ENCODE measurements around the gene ATP6V0C. TPM values are rescaled to one million over a fixed set of nuclear protein-coding genes. Genes with fewer than 3 reads are reported as not detected.
A peak's percentile ranks its signal among the peaks of the same experiment; 100 is the strongest.
"Not testable (repeated sequence)": the region's sequence is repeated elsewhere in the genome, so short reads cannot be mapped to it uniquely, and the experiment has no call there.

The ATP6V0C gene
- total and polyA plus RNA-seq, 5 donors from 2014 or later, result 62.1 to 188 (median 73.9) TPM

DNA sequence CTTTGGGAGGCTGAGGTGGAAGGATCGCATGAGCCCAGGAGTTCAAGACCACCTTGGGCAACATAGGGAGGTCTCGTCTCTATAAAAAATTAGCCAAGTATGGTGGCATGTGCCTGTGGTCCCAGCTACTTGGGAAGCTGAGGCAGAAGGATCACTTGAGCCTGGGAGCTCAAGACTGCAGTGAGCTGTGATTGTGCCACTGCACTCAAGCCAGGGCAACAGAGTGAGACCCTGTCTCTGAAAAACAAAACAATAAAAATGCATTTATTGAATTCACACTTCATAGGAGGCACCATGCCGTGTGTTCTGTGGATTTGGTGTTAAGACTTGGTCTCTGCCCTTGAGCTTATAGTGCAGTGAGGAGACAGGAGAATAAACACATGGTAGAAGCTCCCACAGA lies 36.4 kb upstream of the ATP6V0C start:
- H3K9me3 ChIP-seq (ENCODE audit: control insufficient read depth in 2 of 2, low read length in 2 of 2), result no peaks in the 10 kb centered on the region
- Mint-ChIP-seq H3K36me3 (peaks cover 3% of the 10 kb centered on the region), H3K27me3 (peaks cover 10% of the 10 kb centered on the region), H3K9me3 (no peaks in the 10 kb centered on the region), H3K27ac (no peak overlapping the region), H3K4me3 (peak overlapping the region; percentile 21 to 89 (median 81)), H3K4me1 (peaks cover 0 to 25% (median 10%) of the 10 kb centered on the region in 4 donors)
- no peaks in the 10 kb centered on the region for H3K36me3 ChIP-seq (ENCODE audit: control insufficient read depth, insufficient read depth, low read length)
- no peak overlapping the region for H3K4me3 ChIP-seq (ENCODE audit: low read depth, low read length)
- H3K27ac ChIP-seq (ENCODE audit: insufficient read depth, low read length, poor library complexity, severe bottlenecking), result no peak overlapping the region
- no peak for ATAC-seq (ENCODE audit: low read depth in 2 of 2)
- peaks cover 32% of the 10 kb centered on the region for H3K4me1 ChIP-seq (ENCODE audit: control insufficient read depth, insufficient read depth, low read length, poor library complexity, severe bottlenecking)
- no peaks in the 10 kb centered on the region for H3K27me3 ChIP-seq (ENCODE audit: control insufficient read depth, insufficient read depth, low read length)
- DNase-seq, result no peak

DNA sequence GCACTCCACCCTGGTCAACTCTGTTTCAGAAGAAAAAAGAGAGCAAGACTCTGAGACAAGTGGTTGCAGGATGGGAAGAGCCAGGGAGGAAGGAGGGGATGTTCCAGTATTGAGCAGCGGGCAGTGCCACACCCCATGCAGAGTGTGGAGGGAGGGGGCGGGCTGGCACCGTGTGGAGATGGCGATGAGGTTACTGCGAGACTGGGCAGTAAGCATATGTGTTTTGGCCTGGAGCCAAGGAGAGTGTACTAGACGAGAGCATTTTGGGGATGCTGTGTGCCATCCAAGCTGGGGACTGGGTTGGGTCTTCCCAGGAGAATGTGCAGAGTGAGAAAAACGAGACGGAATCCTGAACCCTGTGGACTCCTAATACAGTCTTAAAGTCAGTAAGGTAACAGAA lies 35.5 kb upstream of the ATP6V0C start:
- Histone ChIP-seq H3K4me1 (ENCODE audit: control insufficient read depth, insufficient read depth, low read length, poor library complexity, severe bottlenecking) (peaks cover 28% of the 10 kb centered on the region), H3K27ac (ENCODE audit: insufficient read depth, low read length, poor library complexity, severe bottlenecking) (no peak overlapping the region), H3K27me3 (ENCODE audit: control insufficient read depth, insufficient read depth, low read length) (no peaks in the 10 kb centered on the region), H3K4me3 (ENCODE audit: low read depth, low read length) (no peak overlapping the region), H3K9me3 (ENCODE audit: control insufficient read depth in 2 of 2, low read length in 2 of 2) (no peaks in the 10 kb centered on the region), H3K36me3 (ENCODE audit: control insufficient read depth, insufficient read depth, low read length) (no peaks in the 10 kb centered on the region)
- Mint-ChIP-seq H3K9me3 (no peaks in the 10 kb centered on the region), H3K4me1 (peaks cover 0 to 18% (median 8%) of the 10 kb centered on the region in 4 donors), H3K36me3 (peaks cover 3% of the 10 kb centered on the region), H3K27ac (no peak overlapping the region), H3K27me3 (peaks cover 5% of the 10 kb centered on the region), H3K4me3 (no peak overlapping the region)
- DNase-seq, result no peak
- no peak for ATAC-seq (ENCODE audit: low read depth in 2 of 2)

DNA sequence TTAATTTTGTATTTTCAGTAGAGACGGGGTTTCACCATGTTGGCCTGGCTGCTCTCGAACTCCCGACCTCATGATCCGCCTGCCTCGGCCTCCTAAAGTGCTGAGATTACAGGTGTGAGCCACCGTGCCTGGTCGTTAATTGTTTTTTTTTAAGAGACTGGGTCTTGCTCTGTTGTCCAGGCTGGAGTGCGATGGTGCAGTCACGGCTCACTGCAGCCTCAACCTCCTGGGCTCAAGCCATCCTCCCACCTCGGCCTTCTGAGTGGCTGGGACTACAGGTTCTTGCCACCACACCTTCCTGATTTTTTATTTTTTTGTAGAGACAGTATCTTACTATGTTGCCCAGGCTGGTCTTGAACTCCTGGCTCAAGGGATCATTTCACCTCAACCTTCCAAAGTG lies 33.8 kb upstream of the ATP6V0C start:
- H3K4me1 Mint-ChIP-seq, result peaks cover 0 to 16% (median 8%) of the 10 kb centered on the region in 4 donors
- H3K27me3 Mint-ChIP-seq; H3K36me3 ChIP-seq (ENCODE audit: control insufficient read depth, insufficient read depth, low read length); H3K4me3 ChIP-seq (ENCODE audit: low read depth, low read length); H3K27me3 ChIP-seq (ENCODE audit: control insufficient read depth, insufficient read depth, low read length); H3K27ac ChIP-seq (ENCODE audit: insufficient read depth, low read length, poor library complexity, severe bottlenecking); H3K9me3 ChIP-seq (ENCODE audit: control insufficient read depth in 2 of 2, low read length in 2 of 2); H3K36me3 Mint-ChIP-seq; H3K27ac Mint-ChIP-seq; DNase-seq; ATAC-seq (ENCODE audit: low read depth in 2 of 2); H3K9me3 Mint-ChIP-seq: not testable (repeated sequence)
- peaks cover 16% of the 10 kb centered on the region for H3K4me1 ChIP-seq (ENCODE audit: control insufficient read depth, insufficient read depth, low read length, poor library complexity, severe bottlenecking)
- H3K4me3 Mint-ChIP-seq, result peak overlapping the region in 1 of 4 donors; percentile 75

DNA sequence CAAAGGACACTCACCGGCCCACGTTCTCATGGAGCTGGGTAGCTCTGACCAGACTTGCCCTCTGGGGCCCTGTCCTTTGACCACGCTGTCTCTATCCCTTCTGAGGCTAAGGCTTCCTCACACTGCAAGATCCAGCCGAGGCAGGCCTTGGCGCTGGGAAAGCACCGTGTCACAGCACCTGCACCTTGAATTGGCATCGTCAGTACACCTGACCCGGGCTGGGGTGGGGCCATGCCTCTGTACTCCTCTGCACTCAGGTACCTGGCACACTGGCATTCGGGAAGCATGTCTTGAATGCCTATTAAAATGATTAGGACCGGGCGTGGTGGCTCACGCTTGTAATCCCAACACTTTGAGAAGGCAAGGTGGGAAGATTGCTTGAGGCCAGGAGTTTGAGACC lies 32.8 kb upstream of the ATP6V0C start:
- Histone ChIP-seq H3K27me3 (ENCODE audit: control insufficient read depth, insufficient read depth, low read length) (no peaks in the 10 kb centered on the region), H3K9me3 (ENCODE audit: control insufficient read depth in 2 of 2, low read length in 2 of 2) (no peaks in the 10 kb centered on the region), H3K36me3 (ENCODE audit: control insufficient read depth, insufficient read depth, low read length) (no peaks in the 10 kb centered on the region), H3K4me1 (ENCODE audit: control insufficient read depth, insufficient read depth, low read length, poor library complexity, severe bottlenecking) (peaks cover 8% of the 10 kb centered on the region), H3K4me3 (ENCODE audit: low read depth, low read length) (no peak overlapping the region), H3K27ac (ENCODE audit: insufficient read depth, low read length, poor library complexity, severe bottlenecking) (no peak overlapping the region)
- Mint-ChIP-seq H3K9me3 (no peaks in the 10 kb centered on the region), H3K4me3 (no peak overlapping the region), H3K27me3 (peaks cover 4% of the 10 kb centered on the region), H3K36me3 (peaks cover 3% of the 10 kb centered on the region), H3K4me1 (peaks cover 0 to 17% (median 8%) of the 10 kb centered on the region in 4 donors), H3K27ac (no peak overlapping the region)
- DNase-seq (no peak), ATAC-seq (ENCODE audit: low read depth in 2 of 2) (no peak)

DNA sequence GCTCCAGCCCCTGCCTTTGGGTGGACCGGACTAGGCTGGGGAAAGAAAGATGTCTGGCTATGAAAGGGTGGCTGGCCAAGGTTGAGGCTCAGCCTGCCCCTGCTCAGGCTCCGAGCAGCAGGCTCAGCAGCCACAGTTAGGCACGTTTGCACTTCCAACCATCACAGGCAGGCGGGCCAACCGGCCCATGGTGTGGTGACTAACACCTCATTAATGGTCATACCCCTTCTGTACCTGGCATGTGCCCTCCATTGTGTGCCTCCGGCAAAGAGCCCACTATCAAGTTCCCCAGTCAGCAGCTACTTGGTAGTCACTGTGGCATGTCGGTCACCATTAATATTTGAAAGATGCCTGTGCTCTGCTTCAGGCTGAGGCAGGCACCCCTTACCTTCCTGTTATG lies 32.1 kb upstream of the ATP6V0C start:
- DNase-seq (no peak), ATAC-seq (ENCODE audit: low read depth in 2 of 2) (no peak)
- H3K4me3 Mint-ChIP-seq, result peak overlapping the region in 1 of 4 donors; percentile 38
- Histone ChIP-seq H3K4me1 (ENCODE audit: control insufficient read depth, insufficient read depth, low read length, poor library complexity, severe bottlenecking) (peaks cover 3% of the 10 kb centered on the region), H3K27ac (ENCODE audit: insufficient read depth, low read length, poor library complexity, severe bottlenecking) (no peak overlapping the region), H3K36me3 (ENCODE audit: control insufficient read depth, insufficient read depth, low read length) (no peaks in the 10 kb centered on the region), H3K27me3 (ENCODE audit: control insufficient read depth, insufficient read depth, low read length) (no peaks in the 10 kb centered on the region), H3K4me3 (ENCODE audit: low read depth, low read length) (no peak overlapping the region), H3K9me3 (ENCODE audit: control insufficient read depth in 2 of 2, low read length in 2 of 2) (no peaks in the 10 kb centered on the region)
- H3K9me3 Mint-ChIP-seq, result no peaks in the 10 kb centered on the region
- peaks cover 3% of the 10 kb centered on the region for H3K36me3 Mint-ChIP-seq
- no peak overlapping the region for H3K27ac Mint-ChIP-seq
- H3K4me1 Mint-ChIP-seq, result peaks cover 0 to 11% (median 5%) of the 10 kb centered on the region in 4 donors
- H3K27me3 Mint-ChIP-seq, result peaks cover 1% of the 10 kb centered on the region

DNA sequence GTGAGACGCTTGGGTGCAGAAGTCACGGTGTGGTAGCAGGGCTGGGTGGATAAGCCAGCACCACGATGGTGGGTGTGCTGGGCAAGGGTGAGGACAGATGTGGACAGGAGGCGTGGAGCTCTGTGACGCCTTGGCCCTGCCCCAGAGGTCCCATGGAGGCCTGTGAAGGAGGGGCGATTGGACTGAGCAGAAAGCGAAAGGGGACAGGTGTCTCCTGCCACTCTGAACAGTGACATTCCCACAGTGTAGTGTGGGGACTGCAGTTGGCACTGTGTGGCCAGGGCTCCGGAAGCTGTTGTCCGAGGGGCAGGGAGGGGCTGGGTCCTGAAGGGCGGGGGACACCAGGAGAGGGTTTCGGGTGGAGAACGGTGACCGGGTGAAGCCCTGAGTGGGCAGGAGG lies 31.5 kb upstream of the ATP6V0C start:
- Histone ChIP-seq H3K27ac (ENCODE audit: insufficient read depth, low read length, poor library complexity, severe bottlenecking) (no peak overlapping the region), H3K36me3 (ENCODE audit: control insufficient read depth, insufficient read depth, low read length) (no peaks in the 10 kb centered on the region), H3K4me3 (ENCODE audit: low read depth, low read length) (no peak overlapping the region), H3K27me3 (ENCODE audit: control insufficient read depth, insufficient read depth, low read length) (no peaks in the 10 kb centered on the region), H3K4me1 (ENCODE audit: control insufficient read depth, insufficient read depth, low read length, poor library complexity, severe bottlenecking) (peaks cover 8% of the 10 kb centered on the region), H3K9me3 (ENCODE audit: control insufficient read depth in 2 of 2, low read length in 2 of 2) (no peaks in the 10 kb centered on the region)
- Mint-ChIP-seq H3K27me3 (no peaks in the 10 kb centered on the region), H3K4me3 (no peak overlapping the region), H3K36me3 (peaks cover 3% of the 10 kb centered on the region), H3K27ac (no peak overlapping the region), H3K9me3 (no peaks in the 10 kb centered on the region), H3K4me1 (peaks cover 1 to 13% (median 8%) of the 10 kb centered on the region in 4 donors)
- no peak for ATAC-seq (ENCODE audit: low read depth in 2 of 2)
- no peak for DNase-seq

DNA sequence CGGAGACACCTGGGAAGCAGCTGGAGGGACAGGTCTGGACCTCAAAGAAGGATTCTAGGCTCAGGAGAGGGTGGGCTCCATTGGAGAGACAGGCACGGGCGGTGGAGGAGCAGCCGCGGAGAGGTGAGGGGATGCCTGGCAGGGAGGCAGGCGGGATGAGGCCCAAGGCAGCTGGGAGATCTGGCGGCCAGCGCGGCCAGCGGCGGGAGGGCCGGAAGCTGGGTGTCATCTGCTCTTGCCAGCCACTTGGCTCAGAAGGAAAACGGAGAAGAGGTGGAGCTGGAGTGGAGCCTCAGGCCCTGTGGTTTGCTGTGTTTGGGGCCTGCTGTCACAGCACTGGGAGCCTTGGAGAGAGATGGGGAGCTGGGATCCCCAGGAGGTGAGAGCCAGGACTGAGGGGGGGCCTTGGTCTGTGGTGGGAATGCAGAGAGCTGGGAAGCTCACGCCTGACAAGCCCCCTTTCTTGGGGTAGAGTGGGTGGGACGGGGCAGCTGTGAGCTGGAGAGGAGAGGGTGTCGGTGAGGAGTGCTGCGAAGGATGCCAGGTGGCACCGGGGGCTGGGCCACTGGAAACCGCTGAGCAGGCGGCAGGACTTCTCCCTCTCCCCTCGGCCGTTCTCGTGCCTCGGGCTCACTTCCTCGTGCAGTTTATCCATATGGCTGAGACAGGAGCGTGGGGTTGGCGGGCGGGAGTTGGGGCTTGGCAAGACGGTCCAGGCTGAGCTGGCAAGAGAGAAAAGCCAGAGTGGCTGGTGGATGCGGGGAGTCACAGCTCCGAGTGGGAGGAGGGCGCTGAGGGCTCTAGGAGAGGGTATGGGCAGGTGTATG lies 30.8 kb upstream of the ATP6V0C start:
- Histone ChIP-seq H3K36me3 (ENCODE audit: control insufficient read depth, insufficient read depth, low read length) (no peaks in the 10 kb centered on the region), H3K4me3 (ENCODE audit: low read depth, low read length) (no peak overlapping the region), H3K27me3 (ENCODE audit: control insufficient read depth, insufficient read depth, low read length) (no peaks in the 10 kb centered on the region), H3K9me3 (ENCODE audit: control insufficient read depth in 2 of 2, low read length in 2 of 2) (no peaks in the 10 kb centered on the region), H3K4me1 (ENCODE audit: control insufficient read depth, insufficient read depth, low read length, poor library complexity, severe bottlenecking) (peaks cover 10% of the 10 kb centered on the region), H3K27ac (ENCODE audit: insufficient read depth, low read length, poor library complexity, severe bottlenecking) (no peak overlapping the region)
- DNase-seq (no peak), ATAC-seq (ENCODE audit: low read depth in 2 of 2) (no peak)
- H3K4me3 Mint-ChIP-seq, result no peak overlapping the region
- no peaks in the 10 kb centered on the region for H3K9me3 Mint-ChIP-seq
- no peaks in the 10 kb centered on the region for H3K36me3 Mint-ChIP-seq
- no peak overlapping the region for H3K27ac Mint-ChIP-seq
- H3K4me1 Mint-ChIP-seq, result peaks cover 4 to 15% (median 10%) of the 10 kb centered on the region in 4 donors
- no peaks in the 10 kb centered on the region for H3K27me3 Mint-ChIP-seq

All from CD4-positive, CD25-positive, alpha-beta regulatory T cell (primary cell).